ENCODE data around the gene ANO10. TPM values are rescaled to one million over a fixed set of nuclear protein-coding genes. Genes with fewer than 3 reads are reported as not detected.

ANO10 gene
- total RNA-seq, 1 donor from 2014 or later = 32.8 TPM

DNA sequence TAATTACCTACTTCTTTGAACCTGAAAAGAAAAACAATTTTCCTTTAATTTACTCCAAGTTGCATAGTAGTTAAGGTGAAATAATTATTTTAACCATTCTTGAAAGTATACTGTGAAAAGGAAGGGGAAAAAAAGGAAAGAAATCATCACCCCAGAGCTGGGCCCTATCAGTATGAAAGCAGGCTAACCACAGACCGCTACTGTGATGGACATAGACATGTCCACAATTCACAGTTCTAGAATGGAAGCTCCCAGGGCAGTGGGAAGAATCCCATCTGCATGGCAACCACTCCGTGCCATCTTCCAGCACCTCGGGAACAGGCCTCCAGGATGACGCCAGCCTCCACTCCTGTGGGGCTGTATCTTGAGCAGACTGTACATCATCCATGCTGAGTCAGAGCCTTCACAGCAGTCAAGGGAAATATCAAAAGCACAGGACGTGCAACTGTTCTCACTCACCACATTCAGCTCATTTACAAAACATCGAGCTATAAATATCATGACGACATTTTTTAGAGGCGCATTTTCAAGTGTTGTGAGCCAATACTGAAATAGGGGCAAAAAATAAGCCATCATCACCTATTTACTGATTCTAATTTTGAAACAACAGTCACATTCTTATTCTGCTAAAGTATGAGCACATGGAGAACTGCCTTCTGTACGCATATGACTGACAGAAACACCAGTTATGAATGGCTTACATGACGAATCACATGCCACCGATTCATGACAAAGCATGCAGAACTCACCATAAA lies 215.7 kb downstream of the ANO10 start:
- no peak overlapping the region for H3K4me3 Mint-ChIP-seq (ENCODE audit: unreplicated experiment)
- TF ChIP-seq CTCF (IDR thresholded peaks at IDR 0.05) = no peak
- H3K9me3 Mint-ChIP-seq (ENCODE audit: unreplicated experiment) = no peaks in the 10 kb centered on the region
- H3K27me3 Mint-ChIP-seq (ENCODE audit: unreplicated experiment) = no peaks in the 10 kb centered on the region
- peaks cover 34% of the 10 kb centered on the region for H3K4me1 Mint-ChIP-seq (ENCODE audit: unreplicated experiment)
- no peak for DNase-seq (ENCODE audit: extremely low spot score, unreplicated experiment)
- no peaks in the 10 kb centered on the region for H3K36me3 Mint-ChIP-seq (ENCODE audit: unreplicated experiment)
- H3K27ac Mint-ChIP-seq (ENCODE audit: unreplicated experiment) = no peak overlapping the region

- peaks cover 1% of the 10 kb centered on the region for H3K36me3 Mint-ChIP-seq (ENCODE audit: unreplicated experiment)
- H3K9me3 Mint-ChIP-seq (ENCODE audit: unreplicated experiment) = no peaks in the 10 kb centered on the region
- peak overlapping the region; percentile 55 for H3K27ac Mint-ChIP-seq (ENCODE audit: unreplicated experiment)
- DNase-seq (ENCODE audit: extremely low spot score, unreplicated experiment) = no peak
- peaks cover 40% of the 10 kb centered on the region for H3K4me1 Mint-ChIP-seq (ENCODE audit: unreplicated experiment)
- no peak overlapping the region for H3K4me3 Mint-ChIP-seq (ENCODE audit: unreplicated experiment)
- H3K27me3 Mint-ChIP-seq (ENCODE audit: unreplicated experiment) = no peaks in the 10 kb centered on the region
- no peak for TF ChIP-seq CTCF (IDR thresholded peaks at IDR 0.05)
Measured at GRCh38 chr3:43400781-43401730, 220.8 kb downstream of the ANO10 start.

GRCh38 chr3:43400167-43400566 lies 221.6 kb downstream of the ANO10 start:
- Mint-ChIP-seq H3K36me3 (ENCODE audit: unreplicated experiment) (peaks cover 1% of the 10 kb centered on the region), H3K27ac (ENCODE audit: unreplicated experiment) (no peak overlapping the region), H3K4me3 (ENCODE audit: unreplicated experiment) (no peak overlapping the region), H3K9me3 (ENCODE audit: unreplicated experiment) (no peaks in the 10 kb centered on the region), H3K4me1 (ENCODE audit: unreplicated experiment) (peaks cover 44% of the 10 kb centered on the region), H3K27me3 (ENCODE audit: unreplicated experiment) (no peaks in the 10 kb centered on the region)
- no peak for DNase-seq (ENCODE audit: extremely low spot score, unreplicated experiment)
- no peak for TF ChIP-seq CTCF (IDR thresholded peaks at IDR 0.05)

- H3K27ac Mint-ChIP-seq (ENCODE audit: unreplicated experiment) = no peak overlapping the region
- no peak overlapping the region for H3K4me3 Mint-ChIP-seq (ENCODE audit: unreplicated experiment)
- no peaks in the 10 kb centered on the region for H3K9me3 Mint-ChIP-seq (ENCODE audit: unreplicated experiment)
- H3K4me1 Mint-ChIP-seq (ENCODE audit: unreplicated experiment) = peaks cover 54% of the 10 kb centered on the region
- no peaks in the 10 kb centered on the region for H3K27me3 Mint-ChIP-seq (ENCODE audit: unreplicated experiment)
- DNase-seq (ENCODE audit: extremely low spot score, unreplicated experiment) = no peak
- peaks cover 1% of the 10 kb centered on the region for H3K36me3 Mint-ChIP-seq (ENCODE audit: unreplicated experiment)
- no peak for TF ChIP-seq CTCF (IDR thresholded peaks at IDR 0.05)
Measured at GRCh38 chr3:43399034-43399433, 222.8 kb downstream of the ANO10 start.

- Mint-ChIP-seq H3K4me3 (ENCODE audit: unreplicated experiment) (no peak overlapping the region), H3K27me3 (ENCODE audit: unreplicated experiment) (no peaks in the 10 kb centered on the region), H3K36me3 (ENCODE audit: unreplicated experiment) (peaks cover 5% of the 10 kb centered on the region), H3K4me1 (ENCODE audit: unreplicated experiment) (peaks cover 42% of the 10 kb centered on the region), H3K9me3 (ENCODE audit: unreplicated experiment) (peaks cover 6% of the 10 kb centered on the region), H3K27ac (ENCODE audit: unreplicated experiment) (peak overlapping the region; percentile 71)
- no peak for TF ChIP-seq CTCF (IDR thresholded peaks at IDR 0.05)
- DNase-seq (ENCODE audit: extremely low spot score, unreplicated experiment) = no peak
Measured at GRCh38 chr3:43394041-43394554, 227.7 kb downstream of the ANO10 start.
